HG03521 (cell line): ENCODE data around the gene NR4A1.

Experiments
- ATAC-seq: cut with Tn5 transposase; IDR thresholded peaks from one replicate; pipeline ENCODE4 v1.9.1; 2021; ENCODE audit warnings: mild to moderate bottlenecking, moderate library complexity; ENCODE audit not compliant: unreplicated experiment

NR4A1 gene

DNA sequence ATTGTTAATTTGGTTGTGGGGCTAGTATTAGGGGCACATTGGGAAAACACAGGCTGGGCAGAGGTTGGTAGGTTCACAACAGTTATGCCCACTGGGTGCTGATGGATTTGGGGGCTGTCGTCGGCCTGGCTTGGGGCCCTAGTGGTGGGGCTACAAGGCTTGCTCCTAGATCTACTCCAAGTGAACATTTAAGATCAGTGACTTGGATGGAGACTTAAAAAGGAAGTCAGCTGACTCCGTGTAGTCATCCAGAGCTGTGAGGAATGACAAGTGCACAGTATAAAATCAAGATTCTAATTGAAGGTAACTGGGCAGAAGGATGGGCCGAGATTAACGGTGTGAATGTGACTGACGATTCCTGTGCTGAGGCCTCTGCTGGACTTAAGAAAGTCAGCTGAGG, 12.8 kb upstream of the NR4A1 start:
- no peak for ATAC-seq

DNA sequence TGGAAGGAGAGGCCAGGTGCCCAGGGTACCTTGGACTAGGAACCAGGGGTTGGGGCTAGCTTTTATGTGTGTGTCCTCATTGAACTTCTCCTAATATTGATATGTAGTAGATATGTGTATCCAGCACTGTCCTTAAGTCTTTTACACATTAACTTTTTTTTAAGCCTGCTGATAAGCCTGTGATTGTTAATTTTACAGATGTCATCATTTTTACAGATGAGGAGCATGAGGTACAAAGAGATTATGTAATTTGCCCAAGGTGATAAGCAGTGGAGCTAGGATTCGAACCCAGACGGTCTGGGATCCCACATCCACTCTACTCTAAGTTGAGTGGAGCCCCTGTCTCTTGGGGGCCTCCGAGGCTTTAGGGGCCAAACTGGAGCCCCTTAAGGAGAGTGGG, 10.2 kb upstream of the NR4A1 start:
- ATAC-seq, result no peak

DNA sequence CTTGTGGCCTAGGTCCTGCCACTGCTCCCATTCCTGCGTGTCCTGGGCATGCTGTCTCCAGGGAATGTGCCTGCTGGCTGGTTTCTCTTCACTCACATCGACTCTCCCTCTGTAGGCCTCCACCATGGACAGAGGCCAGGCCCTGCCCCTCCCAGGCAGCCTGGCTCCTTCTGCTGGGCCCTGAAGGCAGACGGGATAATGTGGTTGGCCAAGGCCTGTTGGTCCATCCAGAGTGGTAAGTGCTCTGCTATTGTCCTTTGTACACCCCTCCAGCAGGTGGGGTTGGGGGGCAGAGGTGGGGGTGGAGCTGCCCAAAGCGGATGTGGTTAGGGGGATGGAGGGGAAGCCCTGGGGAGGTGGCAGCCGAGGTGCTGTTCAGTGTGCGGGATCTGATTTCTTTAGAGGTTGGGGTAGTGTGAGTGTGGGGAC, 9.5 kb upstream of the NR4A1 start:
- ATAC-seq, result no peak

DNA sequence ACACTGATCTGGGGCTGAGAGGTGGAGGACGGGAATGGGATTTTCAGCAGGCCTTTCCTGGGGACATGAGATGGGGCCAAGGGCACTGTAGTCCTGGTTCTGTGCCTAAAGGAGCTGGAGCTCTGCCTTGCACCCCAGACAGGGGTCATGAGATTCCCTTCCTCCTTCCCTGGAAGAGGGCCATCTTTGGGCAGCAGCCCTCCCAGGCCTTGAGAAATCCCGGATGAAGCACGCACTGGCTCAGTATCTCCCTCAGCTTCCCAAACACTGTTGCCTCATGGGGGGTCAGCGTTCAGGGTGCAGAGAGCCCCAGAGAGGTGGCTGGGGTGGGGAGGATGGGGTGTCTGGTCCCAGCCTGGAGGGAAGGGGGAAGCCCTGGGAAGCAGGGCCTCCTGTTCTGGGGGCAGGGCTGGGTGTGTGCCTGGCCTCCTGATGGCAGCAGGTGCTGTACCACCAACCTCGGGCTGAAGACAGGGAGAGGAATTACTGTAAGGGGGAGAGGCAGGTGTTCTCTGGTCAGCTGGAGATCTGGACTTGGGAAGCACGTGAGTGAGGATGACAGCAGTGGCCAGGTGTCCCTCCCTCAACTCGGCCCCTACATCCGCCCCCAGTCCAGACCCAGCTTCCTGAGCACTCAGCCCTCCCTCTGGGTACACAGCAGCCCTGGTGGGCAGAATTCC, 8.4 kb upstream of the NR4A1 start:
- no peak for ATAC-seq

DNA sequence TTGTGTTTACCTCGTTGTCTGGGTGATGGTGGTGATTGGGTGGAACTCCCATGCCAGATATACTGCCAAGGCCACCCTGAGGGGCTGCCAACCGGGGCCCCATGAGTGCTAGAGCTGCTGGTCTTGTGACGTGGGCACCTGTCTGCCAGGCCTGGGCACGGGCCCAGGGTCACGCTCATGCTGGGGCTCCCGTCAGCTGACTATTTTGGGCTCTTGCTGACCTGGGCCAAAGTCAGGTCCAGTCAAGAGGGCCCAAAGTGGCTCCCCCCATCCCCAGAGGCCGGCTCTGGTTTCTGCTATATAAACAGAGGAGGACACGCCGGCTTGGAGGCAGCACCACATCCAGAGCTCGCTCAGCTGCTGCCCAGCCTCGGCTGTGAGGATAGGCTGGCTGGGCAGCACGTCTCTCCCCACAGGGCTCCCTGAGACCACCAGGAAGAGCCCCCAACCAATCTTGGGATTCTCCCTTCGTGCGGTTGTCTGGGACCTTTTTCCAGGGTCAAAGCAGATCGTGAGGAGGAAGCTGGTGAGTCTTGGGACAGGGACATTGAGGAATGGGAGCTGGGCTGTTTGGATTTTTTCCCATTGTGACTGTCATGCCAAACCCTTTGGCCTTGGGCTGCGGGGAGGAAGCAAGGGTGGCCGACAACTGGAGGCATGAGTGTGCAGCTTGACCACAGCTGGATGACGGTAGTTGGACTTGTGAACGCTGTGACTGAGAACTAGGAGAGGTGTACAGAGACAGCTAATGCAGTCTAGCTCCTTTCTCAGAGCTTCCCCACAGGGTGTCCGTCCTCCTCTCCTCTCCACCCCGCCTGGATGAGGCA, 7.6 kb upstream of the NR4A1 start:
- ATAC-seq, result no peak

DNA sequence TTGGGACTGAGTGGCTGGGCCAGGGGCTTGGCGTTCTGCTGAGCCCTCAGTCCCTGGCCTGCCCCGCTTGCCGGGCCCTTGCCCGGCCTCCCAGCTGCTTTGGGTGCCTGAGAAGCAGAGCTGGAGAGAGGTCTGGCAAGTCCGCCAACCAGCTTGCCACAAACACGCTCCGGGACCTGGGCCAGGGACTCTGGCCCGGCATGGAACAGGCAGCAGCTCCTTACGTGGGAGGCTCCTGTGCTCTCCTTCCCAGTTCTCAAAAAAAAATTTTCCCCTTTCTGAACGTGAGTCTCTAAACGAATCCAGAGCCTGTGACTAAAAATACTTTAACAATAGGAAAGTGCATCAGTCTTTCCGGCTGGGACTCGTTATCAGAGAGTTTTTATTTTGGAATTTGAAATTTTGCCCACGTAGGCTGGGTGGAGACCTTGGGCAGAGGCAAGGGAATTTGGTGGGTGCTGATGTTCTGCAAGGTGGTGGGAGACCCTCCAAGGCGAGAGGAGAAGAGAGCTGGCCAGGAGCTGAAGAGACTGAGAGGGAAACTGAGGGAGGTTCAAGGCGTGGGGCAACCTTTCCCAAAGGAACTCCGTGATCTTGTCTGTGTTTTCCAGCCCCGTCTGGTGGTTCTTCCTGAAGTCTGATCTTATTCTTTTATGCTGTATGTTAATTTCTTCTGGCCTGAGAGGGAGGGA, 6.8 kb upstream of the NR4A1 start:
- no peak for ATAC-seq

DNA sequence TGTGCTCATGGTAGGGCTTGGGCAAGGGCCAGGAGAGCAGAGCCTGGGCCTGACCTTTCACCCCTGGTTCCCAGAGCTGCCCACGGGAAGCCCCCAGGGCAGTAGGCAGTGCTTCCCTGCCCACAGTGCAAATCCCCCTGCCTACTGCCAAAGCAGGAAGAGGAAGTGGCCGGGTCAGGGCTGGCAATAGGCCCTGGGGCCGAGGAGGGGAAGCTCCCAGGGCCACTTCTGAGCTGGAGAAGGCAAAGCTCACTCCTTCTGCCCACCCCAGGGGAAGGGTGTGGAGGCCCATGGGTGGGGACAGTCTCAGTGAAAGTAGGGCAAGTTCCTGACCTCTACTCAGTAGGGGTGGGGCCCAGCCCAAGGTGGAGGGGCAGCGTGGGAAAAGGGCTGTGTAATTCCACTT, 5.4 kb upstream of the NR4A1 start:
- ATAC-seq, result no peak

DNA sequence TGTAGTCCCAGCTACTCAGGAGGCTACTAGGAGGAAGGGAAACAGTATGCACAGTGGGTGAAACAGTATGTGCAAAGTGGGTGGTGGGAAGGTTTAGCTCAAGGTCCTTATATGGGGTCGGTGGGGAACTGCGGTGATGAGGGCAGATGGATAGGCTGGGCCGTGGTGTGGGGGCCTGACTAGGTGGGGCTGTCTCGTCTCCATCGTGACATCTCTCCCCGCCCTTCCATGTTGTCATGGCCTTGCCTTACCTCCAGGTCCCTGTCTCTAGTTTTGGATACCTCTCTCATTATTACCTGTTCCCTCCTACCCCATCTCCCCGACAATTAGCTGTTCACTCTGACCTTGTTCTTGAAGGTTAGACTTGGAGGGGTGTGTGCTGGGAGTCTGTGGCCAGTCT, 4.4 kb upstream of the NR4A1 start:
- ATAC-seq, result no peak

DNA sequence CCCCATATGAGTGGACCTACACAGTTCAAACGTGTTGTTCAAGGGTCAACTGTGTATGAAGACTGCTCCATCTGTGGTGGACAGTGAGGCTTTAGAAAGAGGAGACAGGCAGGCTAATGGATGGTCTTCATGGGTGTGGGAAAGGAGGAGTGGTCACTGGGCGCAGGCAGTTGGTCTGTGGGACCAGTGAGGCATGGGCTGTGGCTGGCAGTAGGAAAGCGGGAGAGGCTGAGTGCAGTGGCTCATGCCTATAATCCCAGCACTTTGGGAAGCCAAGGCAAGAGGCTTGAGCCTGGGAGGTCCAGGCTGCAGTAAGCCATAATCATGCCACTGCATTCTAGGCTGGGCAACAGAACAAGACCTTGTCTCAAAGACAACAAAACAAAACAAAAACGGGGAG, 2.0 kb upstream of the NR4A1 start:
- no peak for ATAC-seq

DNA sequence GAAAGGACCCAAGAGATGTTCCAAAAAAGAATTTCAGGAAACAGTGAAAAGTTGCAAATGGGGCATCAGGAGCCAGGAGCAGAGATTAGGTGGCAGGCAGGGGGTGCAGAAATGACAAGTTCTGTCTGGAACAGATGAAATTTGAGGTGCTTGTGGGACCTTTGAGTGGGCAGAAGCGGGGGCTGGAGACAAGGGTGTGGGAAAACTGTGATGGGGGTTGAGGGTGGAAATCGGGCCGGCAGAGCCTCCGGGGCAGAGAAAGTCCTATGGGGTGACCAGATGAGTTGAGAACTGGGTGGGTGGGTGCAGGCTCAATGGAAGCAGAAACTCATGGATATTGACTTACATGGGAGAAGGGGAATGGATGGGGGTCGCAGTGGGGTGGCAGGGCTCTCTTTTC, 1.6 kb upstream of the NR4A1 start:
- no peak for ATAC-seq

DNA sequence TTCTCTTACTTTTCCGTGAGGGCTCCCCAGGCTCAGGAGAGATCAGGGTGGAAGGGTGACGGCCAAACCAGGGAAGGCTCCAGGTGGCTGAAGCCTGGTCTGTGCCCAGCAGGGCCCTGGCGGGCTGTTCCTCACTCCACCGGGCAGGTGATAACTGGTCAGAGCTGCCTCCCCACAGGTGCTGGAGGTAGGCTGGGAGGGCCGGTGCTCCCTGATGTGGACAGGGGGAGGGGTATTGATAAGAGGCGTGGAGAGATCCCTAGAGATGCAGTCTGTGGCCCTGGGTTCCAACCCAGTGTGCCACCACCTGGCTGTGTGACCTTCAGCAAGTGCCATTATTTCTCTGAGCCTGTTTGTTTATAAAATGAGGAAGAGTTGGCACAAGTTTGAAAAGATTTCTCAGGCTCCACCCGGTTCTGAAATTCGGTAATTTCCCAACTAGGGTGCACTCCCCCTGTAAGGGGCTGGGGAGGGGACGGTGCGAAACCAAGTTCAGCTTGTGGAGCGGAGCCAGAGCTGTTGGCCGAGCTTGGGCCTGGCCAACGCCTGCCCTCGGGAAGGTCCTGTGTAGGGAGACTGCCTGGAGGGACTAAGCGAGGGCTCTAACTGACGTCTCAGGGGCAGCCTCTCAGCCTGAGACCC, 1.0 kb upstream of the NR4A1 start:
- no peak for ATAC-seq

DNA sequence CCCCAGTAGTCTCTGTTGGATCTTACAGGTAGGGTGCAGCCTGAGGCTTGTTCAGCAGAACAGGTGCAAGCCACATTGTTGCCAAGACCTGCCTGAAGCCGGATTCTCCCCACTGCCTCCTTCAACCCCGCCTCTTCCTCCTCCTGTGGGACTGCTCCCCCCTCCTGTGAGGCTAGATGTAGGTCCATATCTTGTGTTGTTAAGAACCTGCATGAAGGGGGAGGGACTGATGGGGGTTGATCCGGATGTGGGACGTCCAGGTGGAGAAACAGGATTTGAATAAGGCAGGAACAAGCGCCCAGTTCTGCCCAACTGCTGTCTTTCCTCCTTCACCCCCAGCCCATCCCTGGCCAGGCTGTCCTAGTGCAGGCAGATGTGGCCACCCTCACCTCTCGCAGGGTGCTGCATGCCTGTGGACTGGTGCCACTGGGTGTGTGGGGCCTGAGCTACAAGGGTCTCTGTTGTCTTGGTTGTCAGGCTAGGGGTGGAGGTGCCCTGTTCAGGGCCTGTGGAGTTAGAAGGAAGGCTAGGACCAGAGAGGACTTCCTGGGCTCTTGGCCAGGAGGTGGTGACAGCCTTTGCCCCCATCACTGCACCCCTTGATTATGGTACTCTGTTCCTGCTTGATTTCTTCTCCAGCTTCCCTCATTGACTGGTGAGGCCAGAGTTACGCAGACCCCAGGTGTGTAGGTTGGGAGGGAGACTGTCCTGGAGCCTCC, 1.4 kb downstream of the NR4A1 start:
- ATAC-seq, result no peak

DNA sequence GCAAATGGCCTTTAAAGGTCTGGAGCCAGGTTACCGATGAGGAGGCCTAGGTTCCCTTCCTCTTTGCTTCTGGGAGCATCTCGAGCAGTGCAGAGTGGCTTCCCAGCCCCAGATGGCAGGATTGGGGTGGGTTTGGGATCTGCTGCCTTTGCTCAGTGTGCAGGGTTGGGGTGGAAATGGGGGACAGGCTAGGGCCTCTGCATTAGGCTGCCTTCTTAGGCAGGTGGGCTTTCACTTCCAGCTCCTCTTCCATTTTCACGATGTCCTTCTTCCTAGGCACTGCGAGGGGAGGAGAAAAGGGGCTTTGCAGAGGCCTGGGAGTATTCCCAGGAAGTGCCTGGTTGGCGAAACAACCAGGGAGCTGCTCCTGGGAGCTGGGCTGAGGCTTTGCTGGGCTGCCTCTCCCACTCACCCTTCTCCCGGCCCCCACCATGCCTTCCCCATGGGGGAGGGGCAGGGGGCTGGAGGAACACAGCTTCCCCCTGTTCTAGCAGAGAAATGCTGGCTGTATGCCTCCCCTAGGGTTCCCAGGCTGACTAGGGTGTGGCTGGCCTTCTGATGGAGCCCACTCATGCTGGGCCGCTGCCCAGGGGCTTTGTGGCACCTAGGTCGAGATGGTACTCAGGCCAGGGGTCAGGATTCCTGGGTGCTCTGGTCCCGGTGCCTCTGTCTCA, 2.4 kb downstream of the NR4A1 start:
- no peak for ATAC-seq

DNA sequence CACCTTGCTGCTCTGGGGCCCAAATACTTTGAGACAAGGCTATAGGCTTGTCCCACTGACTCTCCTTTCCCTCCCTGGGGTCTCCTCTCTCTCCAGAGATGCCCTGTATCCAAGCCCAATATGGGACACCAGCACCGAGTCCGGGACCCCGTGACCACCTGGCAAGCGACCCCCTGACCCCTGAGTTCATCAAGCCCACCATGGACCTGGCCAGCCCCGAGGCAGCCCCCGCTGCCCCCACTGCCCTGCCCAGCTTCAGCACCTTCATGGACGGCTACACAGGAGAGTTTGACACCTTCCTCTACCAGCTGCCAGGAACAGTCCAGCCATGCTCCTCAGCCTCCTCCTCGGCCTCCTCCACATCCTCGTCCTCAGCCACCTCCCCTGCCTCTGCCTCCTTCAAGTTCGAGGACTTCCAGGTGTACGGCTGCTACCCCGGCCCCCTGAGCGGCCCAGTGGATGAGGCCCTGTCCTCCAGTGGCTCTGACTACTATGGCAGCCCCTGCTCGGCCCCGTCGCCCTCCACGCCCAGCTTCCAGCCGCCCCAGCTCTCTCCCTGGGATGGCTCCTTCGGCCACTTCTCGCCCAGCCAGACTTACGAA, 3.1 kb downstream of the NR4A1 start:
- ATAC-seq, result no peak

DNA sequence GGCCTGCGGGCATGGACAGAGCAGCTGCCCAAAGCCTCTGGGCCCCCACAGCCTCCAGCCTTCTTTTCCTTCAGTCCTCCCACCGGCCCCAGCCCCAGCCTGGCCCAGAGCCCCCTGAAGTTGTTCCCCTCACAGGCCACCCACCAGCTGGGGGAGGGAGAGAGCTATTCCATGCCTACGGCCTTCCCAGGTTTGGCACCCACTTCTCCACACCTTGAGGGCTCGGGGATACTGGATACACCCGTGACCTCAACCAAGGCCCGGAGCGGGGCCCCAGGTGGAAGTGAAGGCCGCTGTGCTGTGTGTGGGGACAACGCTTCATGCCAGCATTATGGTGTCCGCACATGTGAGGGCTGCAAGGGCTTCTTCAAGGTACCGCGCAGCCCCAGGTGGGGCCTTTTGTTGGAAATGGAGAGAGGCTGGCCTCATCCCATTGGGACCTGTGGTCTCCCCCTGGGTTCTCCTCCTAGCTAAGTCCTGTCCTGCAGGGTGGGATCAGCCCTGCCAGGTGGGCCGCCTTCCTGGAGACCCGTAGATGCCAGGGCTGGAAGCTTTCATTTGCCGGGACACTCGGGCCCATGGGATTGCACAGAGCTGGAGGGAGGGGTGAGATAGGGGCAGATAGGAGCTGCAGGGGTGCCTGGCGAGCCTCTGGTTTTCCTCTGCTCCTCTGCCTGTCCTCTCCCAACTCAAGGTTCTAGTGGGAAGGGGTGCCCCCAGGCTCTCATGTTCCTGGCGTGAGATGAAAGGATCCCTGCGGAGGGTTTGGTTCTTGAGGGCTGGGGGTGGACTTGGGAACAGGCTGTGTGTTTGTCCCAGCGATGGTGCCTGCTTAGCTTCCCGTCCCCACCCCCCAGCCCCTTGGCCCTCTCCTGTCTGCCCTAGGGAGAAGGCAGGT, 3.8 kb downstream of the NR4A1 start:
- no peak for ATAC-seq

DNA sequence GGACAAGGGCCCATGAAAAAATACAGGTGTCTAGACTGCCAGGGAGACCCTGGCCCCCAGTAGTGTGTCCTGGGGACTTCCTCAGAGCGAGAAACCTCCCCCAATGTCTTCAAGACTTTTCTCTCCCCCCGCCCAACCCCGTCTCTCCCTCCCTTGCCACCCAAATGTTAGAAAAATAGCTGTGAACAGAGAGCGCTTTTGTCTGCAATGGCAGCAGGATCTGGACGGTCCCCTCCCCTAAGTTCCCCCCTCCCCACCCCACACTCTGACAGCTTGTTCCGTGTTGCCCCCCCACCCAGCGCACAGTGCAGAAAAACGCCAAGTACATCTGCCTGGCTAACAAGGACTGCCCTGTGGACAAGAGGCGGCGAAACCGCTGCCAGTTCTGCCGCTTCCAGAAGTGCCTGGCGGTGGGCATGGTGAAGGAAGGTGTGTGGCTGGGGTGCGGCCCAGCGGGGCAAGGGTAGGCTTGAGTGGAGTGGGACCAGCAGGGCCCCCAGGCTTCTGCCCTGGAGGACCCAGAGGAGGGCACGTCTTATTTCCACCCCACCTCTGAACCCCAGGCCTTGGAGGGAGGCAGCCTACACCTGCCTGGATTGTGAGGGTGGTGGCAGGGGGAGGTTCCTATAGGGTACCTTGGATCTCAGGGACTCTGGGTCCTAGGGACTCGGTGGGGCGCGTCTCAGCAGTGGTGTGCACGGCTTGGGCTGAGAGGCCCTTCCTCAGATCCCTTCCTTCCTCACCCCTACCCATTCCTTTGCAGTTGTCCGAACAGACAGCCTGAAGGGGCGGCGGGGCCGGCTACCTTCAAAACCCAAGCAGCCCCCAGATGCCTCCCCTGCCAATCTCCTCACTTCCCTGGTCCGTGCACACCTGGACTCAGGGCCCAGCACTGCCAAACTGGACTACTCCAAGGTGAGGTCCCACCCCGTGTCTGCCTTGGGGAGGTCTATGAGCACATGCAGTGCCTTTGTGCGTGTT, 4.8 kb downstream of the NR4A1 start:
- ATAC-seq, result no peak

DNA sequence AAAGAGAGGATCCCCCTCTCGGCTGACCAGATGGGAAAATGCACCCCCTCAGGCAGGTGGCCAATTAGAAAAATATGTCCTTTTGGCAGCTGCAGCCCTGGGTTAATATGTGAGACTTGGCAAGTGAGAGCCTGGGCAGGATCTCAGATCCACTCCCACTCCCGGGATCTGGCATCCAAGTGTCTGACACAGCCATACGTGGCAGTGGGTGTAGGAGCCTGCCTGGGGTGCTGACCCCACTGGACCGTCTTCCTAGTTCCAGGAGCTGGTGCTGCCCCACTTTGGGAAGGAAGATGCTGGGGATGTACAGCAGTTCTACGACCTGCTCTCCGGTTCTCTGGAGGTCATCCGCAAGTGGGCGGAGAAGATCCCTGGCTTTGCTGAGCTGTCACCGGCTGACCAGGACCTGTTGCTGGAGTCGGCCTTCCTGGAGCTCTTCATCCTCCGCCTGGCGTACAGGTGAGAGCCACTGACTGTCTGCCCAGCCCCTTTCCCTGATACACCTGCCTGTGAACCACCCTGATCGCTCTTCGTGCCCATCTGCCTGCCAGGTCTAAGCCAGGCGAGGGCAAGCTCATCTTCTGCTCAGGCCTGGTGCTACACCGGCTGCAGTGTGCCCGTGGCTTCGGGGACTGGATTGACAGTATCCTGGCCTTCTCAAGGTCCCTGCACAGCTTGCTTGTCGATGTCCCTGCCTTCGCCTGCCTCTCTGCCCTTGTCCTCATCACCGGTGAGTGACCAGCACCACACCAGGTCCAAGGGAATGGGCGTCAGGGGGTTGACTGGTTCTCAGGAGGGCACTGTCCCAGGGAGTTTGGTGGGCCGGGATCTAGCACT, 5.8 kb downstream of the NR4A1 start:
- ATAC-seq, result no peak
